NT2/D1 (cell line): ENCODE measurements around the gene PI4KB.
"Not testable (repeated sequence)": the region's sequence is repeated elsewhere in the genome, so short reads cannot be mapped to it uniquely, and the experiment has no call there.

Experiments used
- DNase-seq: peaks from one replicate; pipeline ENCODE4 v3.0.0-alpha.2; 2011; ENCODE audit warnings: low read depth, low spot score
- H3K27me3 ChIP-seq: 2 replicates; pipeline ENCODE4 v1.6.0; 2011; ENCODE audit warnings: mild to moderate bottlenecking; ENCODE audit not compliant: insufficient read length, insufficient read depth
- H3K36me3 ChIP-seq: 2 replicates; pipeline ENCODE4 v1.6.1; 2011; ENCODE audit warnings: mild to moderate bottlenecking, low read length, mixed read lengths; ENCODE audit not compliant: insufficient read depth, insufficient read length
- H3K4me1 ChIP-seq: 2 replicates; pipeline ENCODE4 v1.5.1; 2011; ENCODE audit not compliant: insufficient read depth, insufficient read length
- H3K4me3 ChIP-seq: 2 replicates; pipeline ENCODE4 v1.5.1; 2011; ENCODE audit warnings: low read depth; ENCODE audit not compliant: insufficient read length
- H3K9ac ChIP-seq: 2 replicates; pipeline ENCODE4 v1.6.0; 2011; ENCODE audit warnings: low read depth; ENCODE audit not compliant: insufficient read length
- H3K9me3 ChIP-seq: 2 replicates; pipeline ENCODE4 v1.5.1; 2011; ENCODE audit warnings: mild to moderate bottlenecking, low read length; ENCODE audit not compliant: insufficient read depth
- SUZ12 ChIP-seq: IDR thresholded peaks from 2 replicates; pipeline ENCODE4 v1.6.1; 2011; ENCODE audit not compliant: insufficient read length, insufficient read depth; ENCODE audit errors: extremely low read depth
- YY1 ChIP-seq: IDR thresholded peaks from 2 replicates; pipeline ENCODE4 v1.6.1; 2011; ENCODE audit not compliant: insufficient read length, insufficient read depth
- ZNF274 ChIP-seq: IDR thresholded peaks from 2 replicates; pipeline ENCODE4 v1.6.1; 2011; ENCODE audit warnings: mild to moderate bottlenecking, low read depth, low read length

The PI4KB gene

DNA sequence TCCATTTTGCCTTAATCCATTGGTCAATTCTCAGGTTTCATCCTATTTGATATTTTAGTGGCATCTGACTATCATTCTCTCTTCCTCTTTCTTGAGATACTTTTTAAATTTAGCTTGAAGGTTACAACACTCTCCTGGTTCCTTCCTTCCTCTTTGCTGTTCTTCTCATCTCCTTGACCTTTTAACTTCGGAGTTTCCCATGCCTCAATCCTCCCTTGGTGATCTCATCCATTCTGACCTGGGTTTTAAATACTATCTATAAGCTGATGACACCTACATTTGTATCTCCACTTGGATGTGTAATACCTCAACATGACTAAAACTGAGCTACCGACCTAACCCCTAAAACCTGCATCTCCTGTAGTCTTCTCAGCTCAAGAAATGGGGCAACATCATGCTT is 50.0 kb downstream of the PI4KB start:
- Histone ChIP-seq H3K9me3 (no peaks in the 10 kb centered on the region), H3K4me1 (no peaks in the 10 kb centered on the region), H3K36me3 (peaks cover 11% of the 10 kb centered on the region), H3K4me3 (no peak overlapping the region), H3K9ac (no peak overlapping the region), H3K27me3 (no peaks in the 10 kb centered on the region)
- no peak for DNase-seq
- no peak for TF ChIP-seq ZNF274
- no peak for TF ChIP-seq SUZ12
- TF ChIP-seq YY1 = no peak

DNA sequence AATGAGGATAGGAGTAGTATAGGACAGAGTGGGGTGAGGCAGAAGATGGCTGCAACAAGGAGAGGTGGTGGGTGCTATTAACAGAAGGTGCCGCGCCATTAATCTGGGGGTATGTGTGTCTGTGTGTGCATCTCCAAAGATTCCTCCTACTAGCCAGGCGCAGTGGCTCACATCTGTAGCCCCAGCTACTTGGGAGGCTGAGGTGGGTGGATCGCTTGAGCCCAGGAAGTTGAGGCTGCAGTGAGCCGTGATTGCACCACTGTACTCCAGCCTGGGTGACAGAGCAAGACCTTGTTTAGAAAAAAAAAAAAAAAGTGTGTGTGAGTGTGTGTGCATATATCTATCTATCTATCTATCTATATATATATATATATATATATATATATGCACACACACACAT is 51.9 kb downstream of the PI4KB start:
- not testable (repeated sequence) for H3K27me3 ChIP-seq, H3K9me3 ChIP-seq, H3K4me1 ChIP-seq, H3K9ac ChIP-seq, H3K4me3 ChIP-seq, DNase-seq
- peaks cover 23% of the 10 kb centered on the region for H3K36me3 ChIP-seq

DNA sequence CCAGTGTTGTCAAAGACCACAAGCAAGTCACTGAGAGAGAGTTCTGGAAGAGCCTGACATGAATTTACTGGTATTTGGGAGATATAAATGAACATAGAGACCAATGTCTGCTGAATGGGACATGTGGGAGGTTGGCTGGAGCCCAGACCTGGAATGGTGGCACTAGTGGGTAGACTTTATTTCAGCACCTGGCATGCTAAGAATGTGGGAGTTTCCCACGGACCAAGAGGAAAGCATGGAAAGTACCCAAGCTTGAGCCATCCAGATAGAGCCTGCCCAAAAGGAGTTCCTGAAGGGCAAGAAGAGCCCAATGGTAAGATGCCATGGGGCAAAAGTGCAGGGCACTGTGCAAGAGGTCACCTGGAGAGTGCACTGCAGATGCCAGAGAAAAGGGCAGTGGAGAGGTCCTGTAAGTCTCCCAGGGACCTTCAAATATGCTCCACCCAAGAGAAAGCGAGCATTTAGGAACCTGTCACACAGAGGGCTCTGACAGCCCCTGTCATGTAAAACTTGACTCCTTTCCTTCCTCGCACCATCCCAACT is 53.2 kb downstream of the PI4KB start:
- no peaks in the 10 kb centered on the region for H3K4me1 ChIP-seq
- DNase-seq = no peak
- no peak overlapping the region for H3K4me3 ChIP-seq
- H3K9ac ChIP-seq = no peak overlapping the region
- no peaks in the 10 kb centered on the region for H3K9me3 ChIP-seq
- peaks cover 34% of the 10 kb centered on the region for H3K36me3 ChIP-seq
- TF ChIP-seq SUZ12 = no peak
- H3K27me3 ChIP-seq = no peaks in the 10 kb centered on the region

DNA sequence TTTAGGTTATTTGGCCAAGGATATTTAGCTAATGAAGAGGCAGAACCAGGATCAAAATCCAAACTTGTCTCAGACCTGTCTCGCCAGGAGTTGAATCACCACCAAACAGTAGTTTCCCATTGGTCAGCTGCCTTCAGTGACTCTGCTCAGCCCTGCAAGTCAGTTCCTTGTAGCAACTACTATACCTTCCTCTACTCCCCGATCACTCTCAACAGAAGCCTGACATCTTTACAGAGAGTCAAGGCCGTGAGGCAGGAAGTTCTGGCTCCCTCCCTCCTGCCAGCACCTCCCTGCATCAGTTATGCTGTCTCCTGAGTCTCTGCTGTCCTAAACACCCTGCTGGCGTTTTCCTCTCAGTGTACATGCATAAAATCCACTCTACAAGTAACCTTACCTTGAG is 59.5 kb downstream of the PI4KB start:
- no peaks in the 10 kb centered on the region for H3K27me3 ChIP-seq
- no peak for DNase-seq
- H3K36me3 ChIP-seq = peaks cover 83% of the 10 kb centered on the region

DNA sequence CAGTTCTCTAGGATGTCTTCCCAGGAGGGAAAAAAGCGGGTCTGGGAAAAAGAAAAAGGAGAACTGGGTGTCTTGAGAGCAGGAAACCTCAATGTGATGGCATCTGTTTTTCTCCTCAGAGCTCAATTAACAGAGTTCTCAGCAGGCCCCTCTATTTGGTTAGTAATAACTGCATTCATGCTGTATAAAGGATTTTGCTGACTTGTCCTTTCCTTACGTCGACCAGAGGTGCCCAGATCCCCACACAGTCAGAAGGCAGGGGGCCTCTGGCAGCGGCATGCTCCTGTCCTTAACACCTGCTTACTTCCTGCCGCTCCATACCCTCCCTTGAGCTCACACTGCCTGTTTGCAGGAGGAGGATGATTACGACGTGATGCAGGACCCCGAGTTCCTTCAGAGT is 60.4 kb downstream of the PI4KB start:
- H3K27me3 ChIP-seq = no peaks in the 10 kb centered on the region
- TF ChIP-seq SUZ12 = no peak
- TF ChIP-seq YY1 = no peak
- TF ChIP-seq ZNF274 = no peak
- no peaks in the 10 kb centered on the region for H3K9me3 ChIP-seq
- DNase-seq = no peak
- peaks cover 92% of the 10 kb centered on the region for H3K36me3 ChIP-seq
- no peak overlapping the region for H3K9ac ChIP-seq
- H3K4me3 ChIP-seq = no peak overlapping the region
- peaks cover 2% of the 10 kb centered on the region for H3K4me1 ChIP-seq

More for the DNA sequence above, 59.5 kb downstream of the PI4KB start:
- Histone ChIP-seq H3K9ac (no peak overlapping the region), H3K9me3 (no peaks in the 10 kb centered on the region), H3K4me1 (no peaks in the 10 kb centered on the region), H3K4me3 (no peak overlapping the region)
- TF ChIP-seq YY1 = no peak
- no peak for TF ChIP-seq SUZ12
- TF ChIP-seq ZNF274 = no peak

DNA sequence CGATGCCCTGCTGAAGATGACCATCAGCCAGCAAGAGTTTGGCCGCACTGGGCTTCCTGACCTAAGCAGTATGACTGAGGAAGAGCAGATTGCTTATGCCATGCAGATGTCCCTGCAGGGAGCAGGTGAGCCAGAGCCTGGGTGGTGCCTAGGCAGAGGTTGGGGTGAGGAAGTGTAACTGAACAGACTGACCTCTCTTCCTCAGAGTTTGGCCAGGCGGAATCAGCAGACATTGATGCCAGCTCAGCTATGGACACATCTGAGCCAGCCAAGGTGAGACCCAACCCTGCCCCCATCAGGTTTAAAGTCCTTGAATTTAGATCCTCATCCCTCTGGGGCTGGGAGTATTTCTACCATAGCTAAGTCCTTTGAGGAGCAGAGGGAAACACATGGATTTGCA is 60.9 kb downstream of the PI4KB start:
- DNase-seq = no peak
- Histone ChIP-seq H3K4me3 (no peak overlapping the region), H3K4me1 (peaks cover 2% of the 10 kb centered on the region), H3K9ac (no peak overlapping the region), H3K27me3 (no peaks in the 10 kb centered on the region), H3K36me3 (peaks cover 92% of the 10 kb centered on the region), H3K9me3 (no peaks in the 10 kb centered on the region)
- TF ChIP-seq ZNF274 = no peak
- no peak for TF ChIP-seq YY1
- no peak for TF ChIP-seq SUZ12

DNA sequence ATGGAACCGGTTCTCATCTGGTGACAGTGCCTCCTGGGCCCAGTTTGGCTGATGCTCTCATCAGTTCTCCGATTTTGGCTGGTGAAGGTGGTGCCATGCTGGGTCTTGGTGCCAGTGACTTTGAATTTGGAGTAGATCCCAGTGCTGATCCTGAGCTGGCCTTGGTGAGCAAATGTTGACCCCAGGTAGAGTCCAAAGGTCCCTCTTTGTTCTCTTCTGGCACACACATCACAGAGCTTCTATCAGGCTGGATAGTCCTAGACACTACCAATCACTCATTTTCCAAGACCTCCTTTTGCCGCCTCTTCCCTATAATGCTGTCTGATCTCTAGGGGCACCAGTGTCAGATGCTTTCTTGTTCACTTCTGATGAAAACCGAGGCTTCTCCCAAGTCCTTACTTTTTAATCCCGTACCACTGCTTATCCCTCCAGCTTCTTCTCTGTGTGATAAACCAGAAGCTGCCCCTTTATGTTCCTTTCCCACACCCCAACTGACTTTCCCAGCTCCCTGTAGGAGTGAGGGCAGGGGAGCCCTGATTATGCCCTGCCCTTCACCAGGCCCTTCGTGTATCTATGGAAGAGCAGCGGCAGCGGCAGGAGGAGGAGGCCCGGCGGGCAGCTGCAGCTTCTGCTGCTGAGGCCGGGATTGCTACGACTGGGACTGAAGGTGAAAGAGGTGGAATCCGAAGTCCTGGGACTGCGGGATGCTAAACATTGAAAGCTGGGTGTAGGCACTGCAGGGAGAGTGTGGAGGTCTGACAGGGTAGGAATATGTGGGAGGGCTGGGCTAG is 61.6 kb downstream of the PI4KB start:
- Histone ChIP-seq H3K27me3 (no peaks in the 10 kb centered on the region), H3K36me3 (peaks cover 89% of the 10 kb centered on the region), H3K9me3 (no peaks in the 10 kb centered on the region), H3K4me1 (peaks cover 2% of the 10 kb centered on the region), H3K9ac (no peak overlapping the region), H3K4me3 (no peak overlapping the region)
- DNase-seq = no peak
- TF ChIP-seq ZNF274 (no peak), SUZ12 (no peak), YY1 (no peak)

DNA sequence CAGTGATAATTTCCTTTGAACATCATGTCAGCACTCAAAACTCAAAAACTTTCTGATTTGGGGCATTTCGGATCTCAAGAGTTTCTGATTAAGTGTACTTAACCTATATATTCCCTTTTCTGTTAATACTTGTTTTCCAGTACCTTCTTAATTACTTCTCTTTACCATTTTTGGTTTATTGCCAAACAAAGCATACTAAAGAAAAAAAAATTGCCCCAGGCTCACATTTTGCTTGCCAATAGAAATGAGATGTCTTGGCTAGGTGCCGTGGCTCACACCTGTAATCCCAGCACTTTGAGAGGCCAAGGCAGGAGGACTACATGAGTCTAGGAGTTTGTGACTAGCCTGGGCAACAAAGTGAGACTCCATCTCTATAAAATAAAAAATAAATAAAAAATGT is 67.9 kb downstream of the PI4KB start:
- Histone ChIP-seq H3K9me3 (no peaks in the 10 kb centered on the region), H3K27me3 (no peaks in the 10 kb centered on the region), H3K9ac (no peak overlapping the region), H3K36me3 (peaks cover 48% of the 10 kb centered on the region), H3K4me1 (peaks cover 4% of the 10 kb centered on the region), H3K4me3 (no peak overlapping the region)
- no peak for TF ChIP-seq ZNF274
- no peak for TF ChIP-seq SUZ12
- TF ChIP-seq YY1 = no peak
- no peak for DNase-seq
